ENCODE measurements around the gene THAP7.

Gene THAP7

DNA sequence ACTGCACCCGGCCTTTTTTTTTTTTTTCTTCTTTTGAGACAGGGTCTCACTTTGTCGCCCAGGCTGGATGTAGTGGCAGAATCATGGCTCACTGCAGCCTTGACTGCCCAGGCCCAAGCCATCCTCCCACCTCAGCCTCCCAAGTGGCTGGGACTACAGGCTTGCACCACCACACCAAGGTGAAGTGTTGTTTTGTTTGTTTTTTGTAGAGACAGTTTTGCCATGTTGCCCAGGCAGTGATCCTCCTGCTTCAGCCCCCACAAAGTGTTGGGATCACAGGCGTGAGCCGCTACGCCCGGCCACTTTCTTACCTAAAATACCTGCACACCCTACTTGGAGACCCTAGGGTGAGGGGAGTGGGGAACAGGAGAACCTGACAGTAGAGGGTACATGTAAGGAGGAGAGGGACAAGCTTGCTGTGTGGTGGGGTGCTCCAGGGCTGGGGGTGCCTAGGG, 39.4 kb downstream of the THAP7 start:
- no peak for DNase-seq

DNA sequence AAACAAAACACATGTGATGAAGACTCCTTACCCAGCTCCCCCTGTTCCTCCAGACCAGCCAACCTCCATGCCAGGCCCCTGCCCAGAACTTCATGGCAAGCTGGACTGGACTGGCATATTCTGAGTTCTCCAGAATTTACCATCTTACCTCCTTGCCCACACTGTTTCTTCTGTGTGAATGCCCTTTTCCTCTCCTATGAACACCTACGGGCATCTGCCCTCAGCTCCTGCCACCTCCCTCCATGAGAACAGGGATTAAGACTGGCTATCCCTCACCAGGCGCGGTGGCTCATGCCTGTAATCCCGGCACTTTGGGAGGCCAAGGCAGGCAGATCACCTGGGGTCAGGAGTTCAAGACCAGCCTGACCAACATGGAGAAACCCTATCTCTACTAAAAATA, 41.3 kb downstream of the THAP7 start:
- DNase-seq: no peak

DNA sequence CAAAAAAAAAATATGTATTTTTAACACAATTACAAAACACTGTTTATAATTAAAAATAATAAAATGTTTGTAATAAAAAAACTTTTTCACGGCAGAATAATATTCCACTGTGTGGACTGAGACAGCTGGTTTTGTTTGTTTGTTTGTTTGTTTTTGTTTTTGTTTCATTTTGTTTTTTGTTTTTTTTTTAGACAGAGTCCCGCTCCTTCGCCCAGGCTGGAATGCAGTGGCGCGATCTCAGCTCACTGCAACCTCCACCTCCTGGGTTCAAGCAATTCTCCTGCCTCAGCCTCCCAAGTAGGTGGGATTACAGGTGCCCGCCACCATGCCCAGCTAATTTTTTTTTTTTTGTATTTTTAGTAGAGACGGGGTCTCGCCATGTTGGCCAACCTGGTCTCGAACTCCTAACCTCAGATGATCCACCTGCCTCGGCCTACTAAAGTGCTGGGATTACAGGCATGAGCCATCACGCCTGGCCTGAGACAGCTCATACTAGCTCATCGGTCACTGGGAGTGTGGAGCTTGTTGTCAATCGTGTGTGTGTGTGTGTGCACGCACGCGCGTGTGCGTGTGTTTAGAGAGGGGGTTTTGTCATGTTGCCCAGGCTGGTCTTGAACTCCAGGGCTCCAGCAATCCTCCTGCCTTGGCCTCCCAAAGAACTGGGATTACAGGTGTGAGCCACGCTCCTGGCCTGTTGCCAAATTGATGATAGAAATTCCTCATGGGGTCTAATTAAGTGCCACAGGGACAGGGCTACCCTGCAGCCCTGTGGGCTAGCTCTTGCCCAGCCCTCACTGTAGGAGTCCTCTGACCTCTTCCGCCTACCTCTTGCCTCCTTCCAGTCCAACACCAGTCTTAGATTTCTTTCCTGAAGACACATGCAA, 42.1 kb downstream of the THAP7 start:
- no peak for DNase-seq

DNA sequence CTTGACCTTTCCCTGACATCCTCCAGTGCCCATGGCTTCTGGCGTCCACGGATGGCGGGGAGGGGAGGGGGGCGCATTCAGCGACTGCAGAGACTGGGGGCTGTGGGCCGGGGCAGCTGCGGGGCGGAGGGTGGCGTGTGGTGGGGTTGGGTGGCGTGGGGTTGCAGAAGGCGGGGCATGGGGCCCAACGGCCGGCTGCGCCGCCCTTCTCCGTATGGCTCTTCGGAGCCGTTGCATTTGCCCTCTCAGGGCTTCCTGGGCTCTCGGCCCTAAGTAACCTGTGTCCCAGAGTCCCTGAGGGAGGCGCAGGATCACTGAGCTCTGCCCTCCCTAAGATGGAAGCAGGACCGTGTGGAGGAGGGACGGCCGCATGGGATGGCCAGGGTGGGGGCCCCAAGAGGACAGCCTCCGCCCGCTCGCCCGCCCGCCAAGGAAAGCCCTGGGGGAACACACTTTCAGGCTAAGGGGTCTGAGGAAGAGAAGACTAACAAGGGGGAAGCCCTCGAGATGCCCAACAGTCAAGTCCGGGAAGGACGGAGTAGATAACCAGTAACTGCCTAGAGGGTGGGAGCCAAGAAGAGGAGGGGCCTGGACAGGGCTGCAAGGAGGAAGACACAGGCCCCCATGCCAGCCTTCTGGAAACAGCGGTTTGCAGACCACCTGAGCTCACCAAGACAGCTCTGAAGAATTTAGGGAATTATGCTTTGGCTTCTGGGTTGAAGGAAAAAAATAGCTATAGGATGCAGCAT, 44.1 kb downstream of the THAP7 start:
- DNase-seq: no peak

DNA sequence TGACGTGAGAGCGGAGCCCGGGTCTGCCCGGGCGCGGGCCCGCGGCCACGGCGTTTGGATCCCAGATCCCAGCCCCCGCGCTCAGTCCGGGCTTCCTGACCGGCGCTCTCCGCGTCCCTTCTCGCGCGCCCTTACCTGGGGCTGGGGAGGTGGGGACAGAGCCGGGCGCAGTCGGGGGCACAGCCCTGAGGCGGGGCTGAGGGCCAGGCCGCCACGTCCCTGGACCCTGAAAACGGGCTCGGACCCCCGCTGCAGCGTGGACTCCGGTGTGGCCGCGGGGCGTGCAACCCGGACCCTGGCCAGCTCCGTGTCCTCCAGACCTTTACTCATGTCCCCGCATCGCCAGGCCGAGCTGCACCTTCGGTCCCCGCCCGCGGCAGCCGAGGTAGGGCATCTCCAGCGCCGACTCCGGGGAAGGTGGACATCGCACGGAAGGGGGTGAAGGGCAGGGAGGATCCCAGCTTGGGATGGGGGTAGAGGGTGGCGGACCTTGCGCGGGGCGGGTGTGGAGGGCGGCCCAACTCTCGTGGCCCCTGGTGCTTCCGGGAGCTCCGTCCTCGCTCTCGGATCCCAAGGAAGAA, 44.7 kb downstream of the THAP7 start:
- DNase-seq: no peak

DNA sequence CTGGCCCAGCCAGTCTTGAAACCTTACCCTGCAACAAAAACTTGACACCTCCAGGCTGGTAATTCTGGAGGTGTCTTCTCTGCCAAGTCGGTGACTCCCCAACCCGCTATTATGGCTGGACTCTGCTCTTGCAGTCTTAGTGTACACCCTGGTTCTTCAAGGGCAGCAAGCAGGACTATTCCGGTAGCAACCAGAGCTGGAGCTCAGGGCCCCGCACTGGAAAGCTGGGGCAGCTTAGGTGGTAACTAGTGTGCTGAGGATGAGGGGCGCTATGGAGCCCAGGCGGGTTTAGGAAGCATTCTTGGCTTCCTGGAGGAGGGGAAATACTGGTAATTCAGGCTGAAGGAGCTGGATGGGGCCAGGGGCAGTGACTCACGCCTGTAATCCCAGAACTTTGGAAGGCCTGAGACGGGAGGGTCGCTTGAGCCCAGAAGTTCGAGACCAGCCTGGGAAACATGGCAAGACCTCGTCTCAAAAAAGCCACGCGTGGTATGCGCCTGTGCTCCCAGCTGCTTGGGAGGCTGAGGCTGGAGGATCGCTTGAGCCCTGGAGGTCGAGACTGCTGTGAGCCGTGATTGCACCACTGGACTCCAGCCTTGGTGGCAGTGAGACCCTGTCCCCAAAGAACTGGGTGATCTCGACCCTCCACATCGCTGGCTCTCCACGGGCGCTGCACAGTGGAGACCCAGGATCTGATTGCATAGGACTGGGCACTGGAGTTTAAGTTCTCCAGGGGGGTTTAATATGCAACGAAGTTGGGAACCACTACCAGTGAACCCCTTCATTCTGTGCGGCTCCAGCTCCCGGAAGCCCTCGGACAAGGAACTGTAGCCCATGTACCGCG, 45.4 kb downstream of the THAP7 start:
- DNase-seq: no peak

DNA sequence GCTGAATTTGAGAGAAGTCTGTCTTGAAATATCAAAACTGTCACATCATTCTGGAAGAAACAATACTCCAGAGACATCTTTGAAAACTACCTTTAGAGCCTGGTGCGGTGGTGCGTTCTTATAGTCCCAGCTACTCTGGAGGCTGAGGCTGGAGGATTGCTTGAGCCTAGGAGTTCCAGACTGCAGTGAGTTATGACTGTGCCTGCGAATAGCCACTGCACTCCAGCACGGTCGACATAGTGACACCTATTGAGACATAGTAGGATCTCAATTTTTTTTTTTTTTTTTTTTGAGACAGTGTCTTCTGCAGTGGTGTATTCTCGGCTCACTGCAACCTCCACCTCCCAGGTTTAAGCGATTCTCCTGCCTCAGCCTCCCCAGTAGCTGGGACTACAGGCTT, 46.4 kb downstream of the THAP7 start:
- DNase-seq: no peak

DNA sequence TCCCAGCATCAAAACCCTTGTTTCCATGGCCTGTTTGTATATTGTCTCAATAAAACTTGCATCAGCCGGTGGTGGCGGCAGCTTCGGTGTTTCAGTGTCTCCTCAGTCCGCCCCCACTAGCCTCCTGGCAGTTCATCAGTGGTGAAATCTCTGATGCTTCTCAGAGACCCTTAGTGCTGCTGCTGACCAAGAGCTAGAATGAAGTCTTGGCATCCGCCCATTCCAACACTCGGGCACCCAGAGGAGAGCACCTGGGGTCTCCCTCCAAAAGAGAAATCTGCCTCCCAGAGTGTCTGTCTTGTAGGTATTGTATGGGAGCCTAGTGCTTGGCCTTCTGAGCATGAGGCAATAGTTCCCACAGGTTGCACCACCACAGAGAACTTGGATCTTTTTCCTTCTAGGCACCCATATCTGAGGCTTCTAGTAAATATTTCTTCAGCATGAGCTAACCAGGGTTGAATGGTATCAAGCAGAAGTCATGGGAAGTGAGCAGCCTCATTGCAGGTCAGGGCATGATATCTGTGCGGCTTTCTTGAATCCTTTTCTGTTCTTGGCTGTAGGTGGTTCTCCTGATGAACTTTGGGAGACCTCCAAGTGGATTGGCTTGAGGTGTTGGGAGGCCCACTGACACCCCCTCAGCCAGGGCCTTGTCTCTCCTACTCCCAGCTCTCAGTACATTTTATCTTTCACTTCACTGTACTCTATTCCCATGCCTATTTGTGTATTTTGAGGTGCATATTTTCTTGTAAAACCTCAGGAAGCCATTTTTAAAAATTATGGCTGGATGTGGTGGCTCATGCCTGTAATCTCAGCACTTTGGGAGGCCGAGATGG, 48.0 kb downstream of the THAP7 start:
- no peak for DNase-seq

DNA sequence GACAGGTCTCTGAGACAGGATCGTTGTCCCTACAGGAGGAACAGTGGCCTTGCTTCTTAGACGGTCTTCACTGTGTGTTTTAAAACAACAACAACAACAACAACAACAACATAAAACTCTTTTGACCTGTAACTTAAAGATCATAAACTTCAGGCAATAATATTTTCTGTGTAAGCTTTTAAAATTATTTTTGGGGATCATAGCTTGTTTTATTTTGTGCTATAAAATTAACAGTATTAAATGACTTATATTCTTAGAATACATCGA, 48.6 kb downstream of the THAP7 start:
- no peak for DNase-seq

DNA sequence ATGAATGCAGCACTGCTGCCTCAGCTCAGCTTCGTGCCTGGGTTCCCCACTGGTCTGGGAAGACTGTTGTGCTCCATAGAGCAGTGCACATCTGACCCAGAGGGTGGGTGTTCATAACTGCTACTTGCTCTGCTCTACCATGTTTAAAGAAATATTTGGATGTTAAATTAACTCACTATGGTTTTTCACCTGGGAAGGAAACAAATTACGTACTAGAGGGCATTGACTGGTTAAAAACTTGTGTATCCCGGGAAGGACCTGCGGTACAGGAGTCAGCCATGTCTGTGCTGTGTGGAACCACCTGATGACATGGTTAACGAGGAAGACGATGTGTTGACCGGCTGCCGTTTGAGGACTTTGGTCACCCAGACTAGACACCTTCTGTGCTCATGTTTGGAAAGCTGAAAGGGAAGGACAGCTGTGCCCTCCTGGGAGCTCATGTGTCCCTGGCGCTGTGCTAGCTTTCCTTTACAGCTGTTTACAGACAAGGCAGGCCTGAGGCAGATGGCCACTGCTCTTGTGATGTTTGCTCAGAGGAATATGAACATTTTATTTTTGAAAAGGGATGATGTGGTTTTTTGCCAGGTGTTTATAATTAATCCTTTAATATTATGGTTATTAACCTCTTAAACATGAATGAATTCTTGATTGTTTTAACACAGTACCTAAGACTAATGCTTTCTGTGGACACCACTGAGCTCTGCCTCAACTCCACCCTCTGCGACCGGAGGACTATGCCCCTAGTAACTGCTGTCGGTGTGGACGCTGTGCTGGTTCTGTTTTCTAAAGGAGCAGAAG, 49.2 kb downstream of the THAP7 start:
- DNase-seq: no peak

DNA sequence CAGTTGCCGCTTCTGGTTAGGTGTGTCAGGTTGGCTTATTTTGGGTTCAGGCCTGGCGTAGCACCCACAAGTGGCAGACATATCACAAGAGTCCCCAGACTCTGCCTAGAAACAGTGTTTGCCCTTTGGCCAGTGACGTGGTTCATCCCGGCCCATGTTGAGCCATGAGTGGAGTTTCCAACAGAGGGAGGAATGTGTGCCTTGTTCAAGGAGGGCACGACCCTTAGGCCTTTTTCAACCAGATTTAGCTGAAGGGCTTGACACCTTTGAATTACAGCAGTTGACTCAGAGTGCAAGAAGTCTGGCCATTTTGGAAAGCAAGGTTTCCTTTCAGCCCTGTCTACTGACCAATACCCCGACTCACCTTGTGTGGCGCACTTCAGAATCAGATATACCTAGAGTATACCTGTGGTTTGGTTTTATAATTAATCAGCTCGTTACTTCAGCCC, 50.0 kb downstream of the THAP7 start:
- no peak for DNase-seq

DNA sequence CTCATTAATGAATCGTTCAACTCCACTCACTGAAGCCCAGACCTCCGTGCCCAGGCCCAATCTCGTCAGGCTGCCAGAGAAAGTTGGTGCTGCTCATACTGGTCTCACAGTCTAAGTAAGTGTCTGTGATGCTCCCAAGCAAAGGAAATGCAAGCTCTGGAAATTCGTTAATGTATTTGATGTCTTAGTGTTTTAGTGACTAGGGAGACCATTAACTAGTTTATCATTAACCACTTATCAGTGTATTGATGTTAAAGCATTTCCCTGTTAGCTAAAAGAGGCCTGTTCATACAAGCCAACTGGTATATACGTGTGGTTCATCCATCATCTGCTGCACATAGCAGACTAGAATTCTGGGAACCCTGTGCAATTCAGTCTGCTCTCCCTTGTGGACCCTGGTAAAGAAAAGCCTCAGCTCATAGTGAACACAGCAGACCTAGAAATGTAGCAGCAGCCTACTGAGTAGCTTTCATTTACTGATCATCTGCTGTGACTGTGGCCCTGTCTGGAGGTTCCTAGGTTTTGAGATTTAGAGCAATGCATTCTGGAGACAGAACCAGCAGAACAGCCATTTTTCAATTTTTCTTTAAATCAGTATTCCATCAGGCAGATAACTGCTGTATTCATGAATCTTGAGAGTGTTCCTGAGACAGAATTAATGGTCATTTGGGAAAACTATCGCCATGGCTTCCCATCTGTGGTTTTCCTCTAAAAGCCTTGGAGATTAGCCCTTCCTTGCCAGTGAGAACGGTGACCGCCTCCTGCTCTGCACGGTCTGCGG, 50.6 kb downstream of the THAP7 start:
- no peak for DNase-seq

DNA sequence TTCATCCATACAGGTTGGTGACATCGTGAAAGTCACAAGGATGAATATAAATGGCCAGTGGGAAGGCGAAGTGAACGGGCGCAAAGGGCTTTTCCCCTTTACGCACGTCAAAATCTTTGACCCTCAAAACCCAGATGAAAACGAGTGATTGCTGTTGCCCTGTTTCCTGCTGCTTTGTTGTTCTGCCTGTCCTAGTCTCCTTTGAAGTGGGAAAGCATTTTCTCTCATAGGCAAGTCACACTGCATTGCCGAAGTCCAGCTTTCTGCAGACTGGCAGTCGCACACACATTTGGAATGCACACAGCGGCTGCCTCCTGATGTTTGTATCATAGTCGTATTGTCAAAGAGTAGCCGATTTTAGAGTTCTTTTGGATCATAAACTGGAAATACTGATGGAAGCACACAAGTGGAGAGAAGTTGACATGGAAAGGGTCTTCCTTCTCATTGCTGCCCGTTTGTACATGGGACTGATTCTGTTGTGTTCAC, 52.2 kb downstream of the THAP7 start:
- DNase-seq: no peak
